K562 (cell line): ENCODE measurements around the gene FANCG. TPM values are rescaled to one million over a fixed set of nuclear protein-coding genes. Genes with fewer than 3 reads are reported as not detected.

ENCODE experiments used
- ATAC-seq: fragments of 200-7000 bp; cut with Tn5 transposase; 3 replicates; pipeline ENCODE4 v1.9.1; 2020; ENCODE audit warnings: moderate library complexity
- BruUV-seq: library from RNA; stranded (reverse); fragments of 400-500 nt; replicated peaks from 2 replicates; lab custom pipeline; 2021; lab: Mats Ljungman, UMichigan
- CTCF ChIA-PET: fragments of 300-600 bp; formaldehyde crosslinking; extraction: SDS; loops from one replicate; lab custom pipeline; 2021; ENCODE audit warnings: low intra/inter-chr PET ratio; lab: Yijun Ruan, JAX
- POLR2A ChIA-PET: fragments of 300-600, 350-650 bp; sonication (Branson Sonifier 250); formaldehyde crosslinking; extraction: SDS; loops from one replicate; lab custom pipeline; 2021; ENCODE audit warnings: antibody characterized with exemption, inconsistent platforms; lab: Yijun Ruan, JAX
- DNase-seq, 4 experiments: peaks; one replicate each; pipeline versions ENCODE4 v3.0.0 to v3.0.0-alpha.2; 2011 to 2018; ENCODE audit warnings: low spot score in 3 of 4, mixed read lengths in 3 of 4; ENCODE audit errors: extremely low read depth in 1 of 4
- FAIRE-seq: peaks from 2 replicates; lab custom pipeline; 2011; peaks lifted over from hg19 to GRCh38; lab: Jason Lieb, UNC
- H2AFZ ChIP-seq: 2 replicates; pipeline ENCODE4 v1.6.0; 2011; ENCODE audit warnings: low read depth, low read length, control low read depth, inconsistent platforms
- H3K27ac ChIP-seq: fragments of 200-600 bp; 3 replicates; pipeline ENCODE4 v1.8.0; 2011; ENCODE audit warnings: low read depth, mild to moderate bottlenecking, control low read depth, inconsistent platforms, low read length, moderate library complexity, mixed read lengths; ENCODE audit errors: extremely low read depth
- H3K27me3 ChIP-seq, 2 experiments: fragments of 300-600 bp in 1 of 2; 2 replicates in 1 of 2; 3 replicates in 1 of 2; pipeline versions ENCODE4 v1.6.0 to v1.8.0; 2011; ENCODE audit warnings: inconsistent platforms in 2 of 2, low read length in 2 of 2, mild to moderate bottlenecking in 1 of 2, mixed read lengths in 1 of 2, moderate library complexity in 1 of 2; ENCODE audit not compliant: control insufficient read depth in 2 of 2, insufficient read depth in 2 of 2
- H3K36me3 ChIP-seq: fragments of 300-600 bp; 3 replicates; pipeline ENCODE4 v1.8.0; 2011; ENCODE audit warnings: mild to moderate bottlenecking, low read length, inconsistent platforms; ENCODE audit not compliant: control insufficient read depth, insufficient read depth
- H3K4me1 ChIP-seq, 2 experiments: fragments of 200-600 bp in 1 of 2; replicated peaks in 1 of 2; 2 replicates in 1 of 2; 3 replicates in 1 of 2; pipeline versions ENCODE4 v1.5.1 to v1.8.0; 2011; ENCODE audit warnings: inconsistent platforms in 2 of 2, low read length in 2 of 2, mild to moderate bottlenecking in 1 of 2, mixed read lengths in 1 of 2, moderate library complexity in 1 of 2; ENCODE audit not compliant: control insufficient read depth in 2 of 2, insufficient read depth in 2 of 2
- H3K4me2 ChIP-seq: 2 replicates; pipeline ENCODE4 v1.6.1; 2011; ENCODE audit warnings: low read length, control low read depth, inconsistent platforms, mixed read lengths; ENCODE audit not compliant: insufficient read depth
- H3K4me3 ChIP-seq: fragments of 200-600 bp; sonication (generic), shearing (Covaris generic); 2 replicates; pipeline ENCODE4 v1.5.1; 2016; ENCODE audit warnings: control low read depth, inconsistent platforms
- H3K79me2 ChIP-seq: fragments of 200-600 bp; 3 replicates; pipeline ENCODE4 v1.8.0; 2011; ENCODE audit warnings: low read length, inconsistent platforms; ENCODE audit not compliant: control insufficient read depth, insufficient read depth
- H3K9ac ChIP-seq, 2 experiments: 2 replicates each; pipeline versions ENCODE4 v1.6.0 to v1.6.1; 2011; ENCODE audit warnings: low read depth in 2 of 2, low read length in 2 of 2, control low read depth in 1 of 2, inconsistent platforms in 1 of 2, mild to moderate bottlenecking in 1 of 2, mixed read lengths in 1 of 2; ENCODE audit not compliant: insufficient read depth in 1 of 2
- H3K9me1 ChIP-seq: one replicate; pipeline ENCODE4 v1.6.0; 2011; ENCODE audit warnings: inconsistent platforms, mild to moderate bottlenecking, low read length, moderate library complexity; ENCODE audit not compliant: control insufficient read depth, insufficient read depth
- H3K9me3 ChIP-seq: replicated peaks from 2 replicates; pipeline ENCODE4 v1.5.1; 2011; ENCODE audit warnings: low read depth, low read length, inconsistent platforms; ENCODE audit not compliant: control insufficient read depth, insufficient read depth
- H4K20me1 ChIP-seq: replicated peaks from 2 replicates; pipeline ENCODE4 v1.6.1; 2011; ENCODE audit warnings: low read length, inconsistent platforms, mixed read lengths; ENCODE audit not compliant: control insufficient read depth, insufficient read depth
- MBD2 ChIP-seq: sonication (generic); IDR thresholded peaks from 2 replicates; pipeline ENCODE4 v1.6.1; 2016; ENCODE audit warnings: low read depth, borderline replicate concordance
- MYC ChIP-seq, 2 experiments: fragments of 250-450 bp in 1 of 2; sonication (Bioruptor Pico) in 1 of 2; IDR thresholded peaks; 2 replicates each; pipeline versions ENCODE4 v1.5.1 to v1.6.1; 2012 to 2021; ENCODE audit warnings: low read depth in 2 of 2, borderline replicate concordance in 1 of 2, improper control_type of control experiment in 1 of 2, low read length in 1 of 2, mild to moderate bottlenecking in 1 of 2, moderate library complexity in 1 of 2
- NCOA1 ChIP-seq: fragments of 450-650 bp; IDR thresholded peaks from 2 replicates; pipeline ENCODE4 v1.6.1; 2016; ENCODE audit warnings: low read depth
- NFXL1 ChIP-seq: fragments of 450-650 bp; formaldehyde crosslinking; IDR thresholded peaks from 2 replicates; pipeline ENCODE4 v1.4.0; 2021; ENCODE audit warnings: mild to moderate bottlenecking
- RBM25 ChIP-seq: fragments of 200-400 bp; formaldehyde crosslinking; IDR thresholded peaks from 2 replicates; pipeline ENCODE4 v1.6.1; 2018; ENCODE audit warnings: low read length, low read depth, moderate library complexity; ENCODE audit not compliant: severe bottlenecking
- SMAD4 ChIP-seq: fragments of 250-450 bp; sonication (Bioruptor Pico); conservative IDR thresholded peaks from 2 replicates; pipeline ENCODE4 v1.8.0; 2021; ENCODE audit warnings: inconsistent platforms, mild to moderate bottlenecking, moderate library complexity
- SMARCC2 ChIP-seq: fragments of 450-650 bp; IDR thresholded peaks from 2 replicates; pipeline ENCODE4 v1.6.1; 2017; ENCODE audit warnings: antibody characterized with exemption, moderate library complexity, mild to moderate bottlenecking, low read depth
- ZNF197 ChIP-seq: fragments of 200-800 bp; sonication (Bioruptor generic); IDR thresholded peaks from 2 replicates; pipeline ENCODE4 v1.6.1; 2016; ENCODE audit warnings: low read depth, missing genetic modification characterization, missing compliant biosample characterization
- ZNF253 ChIP-seq: fragments of 250-450 bp; sonication (Bioruptor Pico); conservative IDR thresholded peaks from 2 replicates; pipeline ENCODE4 v1.6.1; 2021; ENCODE audit warnings: mild to moderate bottlenecking
- WGBS: fragments of 100-300 bp; shearing (Covaris generic); methylation state at CpG from one replicate; pipeline ENCODE4 v1.1.6; 2016; ENCODE audit warnings: low coverage, mixed read lengths; ENCODE audit not compliant: insufficient coverage; ENCODE audit errors: missing lambda C conversion rate; 5-methylcytosine and 5-hydroxymethylcytosine counted together
- in situ Hi-C: fragments of 300-500 bp; cut with MboI; formaldehyde crosslinking; loops from 4 replicates; pipeline ENCODE4 v1.15.0; 2018; ENCODE audit warnings: inconsistent platforms, mixed read lengths
- intact Hi-C: fragments of 100-400 bp; cut with micrococcal nuclease; formaldehyde crosslinking; loops from 2 replicates; pipeline ENCODE4 v1.14.2; 2022
- polyA plus RNA-seq, 8 experiments: library from polyadenylated mRNA; depleted of rRNA in 4 of 8; stranded (reverse) in 5 of 8; unstranded in 3 of 8; fragments of >200 nt; fragmentation: Nextera tagmentation in 2 of 8; fragmentation: Illumina TruSeq in 1 of 8; extraction: Ambion mirVana in 2 of 8; extraction: Trizol in 1 of 8; gene quantifications; 2 replicates each; pipeline versions ENCODE4 v1.2.1 to v1.2.3, GENCODE V29; 2011 to 2014; ENCODE audit warnings: inconsistent platforms in 1 of 8, missing spikeins in 1 of 8
- total RNA-seq, 7 experiments: library from RNA; depleted of rRNA in 6 of 7; stranded (reverse); fragments of >200 nt in 6 of 7; fragmentation: Illumina TruSeq in 2 of 7; extraction: Trizol in 2 of 7; gene quantifications; 2 replicates each; pipeline versions ENCODE4 v1.2.1 to v1.2.3, GENCODE V29; 2011 to 2021; ENCODE audit warnings: low replicate concordance in 1 of 7
- TF ChIP-seq, protein P1 (sequence below), 2 experiments: fragments of 250-450 bp in 1 of 2; fragments of 450-650 bp in 1 of 2; sonication (Bioruptor Pico) in 1 of 2; IDR thresholded peaks; 2 replicates each; pipeline versions ENCODE4 v1.6.1 to v1.8.0; 2016 to 2021; ENCODE audit warnings: mild to moderate bottlenecking in 2 of 2, moderate library complexity in 2 of 2, missing compliant biosample characterization in 1 of 2, missing genetic modification characterization in 1 of 2
- TF ChIP-seq, protein P2 (sequence below): sonication (generic); formaldehyde crosslinking; IDR thresholded peaks from 2 replicates; pipeline ENCODE4 v1.4.0; 2020; ENCODE audit warnings: mild to moderate bottlenecking, missing genetic modification reagents
- TF ChIP-seq, protein P3 (sequence below), 2 experiments: fragments of 450-650 bp in 1 of 2; sonication (generic) in 1 of 2; formaldehyde crosslinking; conservative IDR thresholded peaks; 2 replicates each; pipeline versions ENCODE4 v1.4.0 to v1.8.1; 2020 to 2022; ENCODE audit warnings: mild to moderate bottlenecking in 1 of 2, missing genetic modification reagents in 1 of 2
- TF ChIP-seq, protein P4 (sequence below), 2 experiments: IDR thresholded peaks; 2 replicates each; pipeline ENCODE4 v1.6.1; 2012; ENCODE audit warnings: improper control_type of control experiment in 2 of 2, low read depth in 2 of 2, low read length in 2 of 2, borderline replicate concordance in 1 of 2
- TF ChIP-seq, protein P5 (sequence below): IDR thresholded peaks from 2 replicates; pipeline ENCODE4 v1.6.1; 2014; ENCODE audit warnings: antibody characterized with exemption

The FANCG gene
- total and polyA plus RNA-seq, 9 of the 15 experiments (the other 6 are each of a cell fraction or from before 2014, with no cell fraction given): 7.5 to 43.9 (median 31.0) TPM

DNA sequence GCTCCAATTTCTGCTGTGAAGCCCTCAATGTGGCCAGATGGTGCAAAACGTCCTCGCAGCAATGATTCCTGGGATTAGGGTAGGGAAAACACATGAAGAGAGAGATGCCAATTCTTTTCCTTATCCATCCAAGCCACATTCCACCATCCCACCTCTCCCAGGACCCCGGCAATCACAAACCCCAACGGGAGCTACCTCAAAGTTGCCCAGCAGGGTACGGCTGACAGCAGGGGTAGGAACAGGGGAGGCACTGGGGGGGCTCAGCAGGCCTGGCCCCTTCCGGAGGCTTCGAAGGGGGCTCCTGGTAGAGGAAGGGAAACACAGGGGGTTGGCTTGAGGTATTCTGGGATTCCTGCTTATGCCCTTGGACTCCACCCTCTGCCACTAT, 26.6 kb upstream of the FANCG start:
- in situ Hi-C loops: no loop called here
- H3K9ac ChIP-seq: no peak overlapping the region
- no peak for FAIRE-seq
- H2AFZ ChIP-seq: no peak overlapping the region
- H3K9me3 ChIP-seq: no peaks in the 10 kb centered on the region
- no peak overlapping the region for H3K4me2 ChIP-seq
- intact Hi-C loops: no loop called here
- H3K9me1 ChIP-seq: no peaks in the 10 kb centered on the region
- CTCF ChIA-PET: no interaction called here
- no peak for ATAC-seq
- 93% methylated on average over 2 of the region's 7 CpGs for WGBS
- no TSS peak for BruUV-seq
- TF ChIP-seq ZNF197 (CRISPR knock-in tag) (no peak), MBD2 (no peak), NFXL1 (CRISPR knock-in tag) (no peak), SMARCC2 (no peak), NCOA1 (no peak), MYC (IDR thresholded peaks at IDR 0.05; ENCODE audit: low read depth, low read length) (no peak), MYC (CRISPR knock-in tag; IDR thresholded peaks at IDR 0.05; ENCODE audit: borderline replicate concordance, low read depth) (no peak), ZNF253 (no peak), SMAD4 (CRISPR knock-in tag) (no peak), RBM25 (no peak)
- TF ChIP-seq, protein P1, sequence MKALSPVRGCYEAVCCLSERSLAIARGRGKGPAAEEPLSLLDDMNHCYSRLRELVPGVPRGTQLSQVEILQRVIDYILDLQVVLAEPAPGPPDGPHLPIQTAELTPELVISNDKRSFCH (CRISPR knock-in tag; IDR thresholded peaks at IDR 0.05): no peak
- TF ChIP-seq, protein P1 (tag; IDR thresholded peaks at IDR 0.05): no peak
- TF ChIP-seq, protein P2, sequence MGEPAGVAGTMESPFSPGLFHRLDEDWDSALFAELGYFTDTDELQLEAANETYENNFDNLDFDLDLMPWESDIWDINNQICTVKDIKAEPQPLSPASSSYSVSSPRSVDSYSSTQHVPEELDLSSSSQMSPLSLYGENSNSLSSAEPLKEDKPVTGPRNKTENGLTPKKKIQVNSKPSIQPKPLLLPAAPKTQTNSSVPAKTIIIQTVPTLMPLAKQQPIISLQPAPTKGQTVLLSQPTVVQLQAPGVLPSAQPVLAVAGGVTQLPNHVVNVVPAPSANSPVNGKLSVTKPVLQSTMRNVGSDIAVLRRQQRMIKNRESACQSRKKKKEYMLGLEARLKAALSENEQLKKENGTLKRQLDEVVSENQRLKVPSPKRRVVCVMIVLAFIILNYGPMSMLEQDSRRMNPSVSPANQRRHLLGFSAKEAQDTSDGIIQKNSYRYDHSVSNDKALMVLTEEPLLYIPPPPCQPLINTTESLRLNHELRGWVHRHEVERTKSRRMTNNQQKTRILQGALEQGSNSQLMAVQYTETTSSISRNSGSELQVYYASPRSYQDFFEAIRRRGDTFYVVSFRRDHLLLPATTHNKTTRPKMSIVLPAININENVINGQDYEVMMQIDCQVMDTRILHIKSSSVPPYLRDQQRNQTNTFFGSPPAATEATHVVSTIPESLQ: no peak
- TF ChIP-seq, protein P3, sequence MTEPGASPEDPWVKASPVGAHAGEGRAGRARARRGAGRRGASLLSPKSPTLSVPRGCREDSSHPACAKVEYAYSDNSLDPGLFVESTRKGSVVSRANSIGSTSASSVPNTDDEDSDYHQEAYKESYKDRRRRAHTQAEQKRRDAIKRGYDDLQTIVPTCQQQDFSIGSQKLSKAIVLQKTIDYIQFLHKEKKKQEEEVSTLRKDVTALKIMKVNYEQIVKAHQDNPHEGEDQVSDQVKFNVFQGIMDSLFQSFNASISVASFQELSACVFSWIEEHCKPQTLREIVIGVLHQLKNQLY (CRISPR knock-in tag; conservative IDR thresholded peaks at IDR 0.05): no peak
- TF ChIP-seq, protein P4, sequence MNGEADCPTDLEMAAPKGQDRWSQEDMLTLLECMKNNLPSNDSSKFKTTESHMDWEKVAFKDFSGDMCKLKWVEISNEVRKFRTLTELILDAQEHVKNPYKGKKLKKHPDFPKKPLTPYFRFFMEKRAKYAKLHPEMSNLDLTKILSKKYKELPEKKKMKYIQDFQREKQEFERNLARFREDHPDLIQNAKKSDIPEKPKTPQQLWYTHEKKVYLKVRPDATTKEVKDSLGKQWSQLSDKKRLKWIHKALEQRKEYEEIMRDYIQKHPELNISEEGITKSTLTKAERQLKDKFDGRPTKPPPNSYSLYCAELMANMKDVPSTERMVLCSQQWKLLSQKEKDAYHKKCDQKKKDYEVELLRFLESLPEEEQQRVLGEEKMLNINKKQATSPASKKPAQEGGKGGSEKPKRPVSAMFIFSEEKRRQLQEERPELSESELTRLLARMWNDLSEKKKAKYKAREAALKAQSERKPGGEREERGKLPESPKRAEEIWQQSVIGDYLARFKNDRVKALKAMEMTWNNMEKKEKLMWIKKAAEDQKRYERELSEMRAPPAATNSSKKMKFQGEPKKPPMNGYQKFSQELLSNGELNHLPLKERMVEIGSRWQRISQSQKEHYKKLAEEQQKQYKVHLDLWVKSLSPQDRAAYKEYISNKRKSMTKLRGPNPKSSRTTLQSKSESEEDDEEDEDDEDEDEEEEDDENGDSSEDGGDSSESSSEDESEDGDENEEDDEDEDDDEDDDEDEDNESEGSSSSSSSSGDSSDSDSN (IDR thresholded peaks at IDR 0.05; ENCODE audit: borderline replicate concordance in 1 of 2, low read depth in 2 of 2, low read length in 2 of 2): no peak
- TF ChIP-seq, protein P5, sequence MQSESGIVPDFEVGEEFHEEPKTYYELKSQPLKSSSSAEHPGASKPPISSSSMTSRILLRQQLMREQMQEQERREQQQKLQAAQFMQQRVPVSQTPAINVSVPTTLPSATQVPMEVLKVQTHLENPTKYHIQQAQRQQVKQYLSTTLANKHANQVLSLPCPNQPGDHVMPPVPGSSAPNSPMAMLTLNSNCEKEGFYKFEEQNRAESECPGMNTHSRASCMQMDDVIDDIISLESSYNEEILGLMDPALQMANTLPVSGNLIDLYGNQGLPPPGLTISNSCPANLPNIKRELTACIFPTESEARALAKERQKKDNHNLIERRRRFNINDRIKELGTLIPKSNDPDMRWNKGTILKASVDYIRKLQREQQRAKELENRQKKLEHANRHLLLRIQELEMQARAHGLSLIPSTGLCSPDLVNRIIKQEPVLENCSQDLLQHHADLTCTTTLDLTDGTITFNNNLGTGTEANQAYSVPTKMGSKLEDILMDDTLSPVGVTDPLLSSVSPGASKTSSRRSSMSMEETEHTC: no peak
- TF ChIP-seq, all 486 proteins: peak for 0
- Histone ChIP-seq H3K79me2 (peaks cover 37% of the 10 kb centered on the region), H4K20me1 (no peaks in the 10 kb centered on the region), H3K4me3 (no peak overlapping the region), H3K27me3 (no peaks in the 10 kb centered on the region), H3K4me1 (peaks cover 38 to 47% of the 10 kb centered on the region in 2 experiments), H3K27ac (no peak overlapping the region), H3K36me3 (peaks cover 37% of the 10 kb centered on the region; the same call in 2 of the 3 replicates)
- POLR2A ChIA-PET: no interaction called here
- DNase-seq: no peak
